Skeletal muscle satellite cell (primary cell): ENCODE results near the gene SLC17A5.
"Not testable (repeated sequence)": the region's sequence is repeated elsewhere in the genome, so short reads cannot be mapped to it uniquely, and the experiment has no call there.

Experiments
- H3K27me3 ChIP-seq: 2 replicates; pipeline ENCODE4 v1.7.0; 2013; ENCODE audit warnings: low read length; ENCODE audit not compliant: control insufficient read depth, insufficient read depth
- H3K36me3 ChIP-seq: 2 replicates; pipeline ENCODE4 v1.7.0; 2013; ENCODE audit warnings: mild to moderate bottlenecking, control low read depth, low read length; ENCODE audit not compliant: insufficient read depth
- H3K4me1 ChIP-seq: 2 replicates; pipeline ENCODE4 v1.7.0; 2013; ENCODE audit warnings: low read length; ENCODE audit not compliant: control insufficient read depth, insufficient read depth
- H3K4me2 ChIP-seq: 2 replicates; pipeline ENCODE4 v1.7.0; 2013; ENCODE audit warnings: mild to moderate bottlenecking, low read length
- H3K4me3 ChIP-seq: 2 replicates; pipeline ENCODE4 v1.7.0; 2013; ENCODE audit warnings: low read length
- H3K9ac ChIP-seq: 2 replicates; pipeline ENCODE4 v1.7.0; 2013; ENCODE audit warnings: mild to moderate bottlenecking, low read depth, low read length, moderate library complexity
- H3K9me3 ChIP-seq: replicated peaks from 2 replicates; pipeline ENCODE4 v1.7.0; 2013; ENCODE audit warnings: mild to moderate bottlenecking, control low read depth, low read length

Gene SLC17A5

DNA sequence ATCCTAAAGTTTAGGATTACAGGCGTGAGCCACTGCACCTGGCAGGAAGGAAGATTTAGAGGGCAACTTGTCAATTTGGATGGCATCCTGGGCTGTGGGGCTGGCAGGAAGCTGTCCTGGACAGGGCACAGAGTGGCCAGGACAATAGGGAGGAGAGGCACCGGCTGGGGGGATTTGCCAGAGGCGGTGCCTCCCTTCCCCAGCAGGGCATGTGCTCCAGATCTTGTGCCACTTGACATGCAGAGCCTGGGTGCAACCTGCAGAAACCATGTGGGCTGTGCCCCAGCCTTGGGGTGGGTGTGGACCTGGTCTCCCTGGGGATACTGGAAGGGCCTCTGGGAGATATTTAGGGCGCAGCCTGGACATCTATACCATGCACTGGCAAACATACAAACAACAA, 74.4 kb downstream of the SLC17A5 start:
- Histone ChIP-seq H3K9ac (peak overlapping the region; percentile 88), H3K4me2 (peak overlapping the region; percentile 74), H3K4me3 (peak overlapping the region; percentile 45), H3K36me3 (no peaks in the 10 kb centered on the region), H3K4me1 (peaks cover 26% of the 10 kb centered on the region), H3K9me3 (no peaks in the 10 kb centered on the region), H3K27me3 (no peaks in the 10 kb centered on the region)

DNA sequence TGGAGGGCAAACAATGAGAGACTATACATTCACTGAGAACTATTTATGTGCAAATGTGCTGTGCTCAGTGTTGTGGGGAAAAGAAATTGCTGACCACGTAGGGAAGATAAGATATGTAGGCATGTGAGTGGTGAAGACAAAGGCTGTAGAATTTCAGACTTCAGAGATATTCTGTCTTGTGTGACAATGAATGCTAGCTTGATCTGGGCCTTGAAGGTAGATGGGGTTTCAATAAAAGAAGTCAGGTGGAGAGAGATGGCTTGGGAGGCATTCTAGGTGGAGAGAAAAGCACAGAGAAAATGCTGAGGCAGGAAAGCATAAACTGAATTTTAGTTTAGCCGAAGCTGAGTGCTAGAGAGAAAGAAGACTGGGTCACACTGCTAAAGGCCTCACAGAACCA, 76.1 kb downstream of the SLC17A5 start:
- Histone ChIP-seq H3K9ac (no peak overlapping the region), H3K27me3 (no peaks in the 10 kb centered on the region), H3K4me1 (peaks cover 26% of the 10 kb centered on the region), H3K36me3 (no peaks in the 10 kb centered on the region), H3K4me2 (no peak overlapping the region), H3K4me3 (no peak overlapping the region), H3K9me3 (no peaks in the 10 kb centered on the region)

DNA sequence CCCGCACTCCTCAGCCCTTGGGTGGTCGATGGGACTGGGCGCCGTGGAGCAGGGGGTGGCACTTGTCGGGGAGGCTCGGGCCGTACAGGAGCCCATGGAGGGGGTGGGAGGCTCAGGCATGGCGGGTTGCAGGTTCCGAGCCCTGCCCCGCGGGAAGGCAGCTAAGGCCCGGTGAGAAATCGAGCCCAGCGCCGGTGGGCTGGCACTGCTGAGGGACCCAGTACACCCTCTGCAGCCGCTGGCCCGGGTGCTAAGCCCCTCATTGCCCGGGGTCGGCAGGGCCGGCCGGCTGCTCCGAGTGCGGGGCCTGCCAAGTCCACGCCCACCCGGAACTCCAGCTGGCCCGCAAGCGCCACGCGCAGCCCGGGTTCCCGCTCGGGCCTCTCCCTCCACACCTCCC, 81.3 kb downstream of the SLC17A5 start:
- not testable (repeated sequence) for H3K4me2 ChIP-seq, H3K9ac ChIP-seq, H3K36me3 ChIP-seq, H3K4me3 ChIP-seq, H3K9me3 ChIP-seq, H3K4me1 ChIP-seq, H3K27me3 ChIP-seq

DNA sequence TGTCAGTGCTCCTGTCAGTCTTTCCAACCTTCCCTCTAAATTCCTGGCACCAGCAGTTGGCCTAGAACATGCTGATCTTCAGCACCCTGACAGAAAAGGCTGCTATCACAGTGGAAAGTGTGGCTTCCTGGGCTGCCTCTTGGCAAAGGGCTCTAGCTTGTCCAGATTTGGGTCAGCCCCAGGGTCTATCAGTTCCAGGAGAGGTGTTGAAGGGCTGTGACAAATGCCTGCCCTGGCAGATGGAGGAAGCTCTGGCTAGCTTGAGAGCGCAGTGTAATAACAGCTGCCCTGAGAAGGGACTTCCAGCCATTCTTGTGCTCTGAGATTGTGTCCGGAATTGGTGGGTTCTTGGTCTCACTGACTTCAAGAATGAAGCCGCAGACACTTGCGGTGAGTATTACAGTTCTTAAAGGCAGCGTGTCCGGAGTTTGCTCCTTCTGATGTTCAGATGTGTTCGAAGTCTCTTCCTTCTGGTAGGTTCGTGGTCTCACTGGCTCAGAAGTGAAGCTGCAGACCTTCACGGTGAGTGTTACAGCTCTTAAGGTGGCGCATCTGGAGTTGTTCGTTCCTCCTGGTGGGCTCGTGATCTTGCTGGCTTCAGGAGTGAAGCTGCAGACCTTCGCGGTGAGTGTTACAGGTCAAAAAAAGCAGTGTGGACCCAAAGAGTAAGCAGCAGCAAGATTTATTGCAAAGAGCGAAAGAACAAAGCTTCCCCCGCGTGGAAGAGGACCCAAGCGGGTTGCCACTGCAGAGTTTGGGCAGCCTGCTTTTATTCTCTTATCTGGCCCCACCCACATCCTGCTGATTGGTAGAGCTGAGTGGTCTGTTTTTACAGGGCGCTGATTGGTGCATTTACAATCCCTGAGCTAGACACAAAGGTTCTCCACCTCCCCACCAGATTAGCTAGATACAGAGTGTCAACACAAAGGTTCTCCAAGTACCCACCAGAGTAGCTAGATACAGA, 82.3 kb downstream of the SLC17A5 start:
- not testable (repeated sequence) for H3K9ac ChIP-seq, H3K27me3 ChIP-seq, H3K9me3 ChIP-seq, H3K4me1 ChIP-seq, H3K4me3 ChIP-seq, H3K4me2 ChIP-seq, H3K36me3 ChIP-seq

DNA sequence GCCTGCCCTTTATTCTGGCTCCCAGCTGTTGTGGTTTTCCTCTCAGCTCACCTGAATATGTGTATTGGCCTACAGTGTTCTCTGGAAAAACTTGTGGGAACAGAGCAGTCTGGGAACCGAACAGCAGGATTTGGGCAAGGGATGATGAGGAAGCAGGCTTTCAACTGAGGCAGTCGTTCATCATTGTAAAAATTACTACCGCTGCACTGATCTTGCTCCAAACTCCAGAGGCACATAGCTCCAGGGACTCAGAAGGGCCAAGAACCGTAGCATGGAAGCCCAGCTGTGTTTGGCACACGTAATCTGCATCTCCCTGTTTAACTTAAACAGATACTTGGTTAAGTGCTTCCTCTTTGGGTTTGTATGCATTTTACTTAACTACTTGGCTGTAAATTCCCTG, 84.7 kb downstream of the SLC17A5 start:
- Histone ChIP-seq H3K9ac (no peak overlapping the region), H3K4me3 (no peak overlapping the region), H3K36me3 (no peaks in the 10 kb centered on the region), H3K4me1 (peaks cover 14% of the 10 kb centered on the region), H3K27me3 (no peaks in the 10 kb centered on the region), H3K4me2 (no peak overlapping the region), H3K9me3 (no peaks in the 10 kb centered on the region)

DNA sequence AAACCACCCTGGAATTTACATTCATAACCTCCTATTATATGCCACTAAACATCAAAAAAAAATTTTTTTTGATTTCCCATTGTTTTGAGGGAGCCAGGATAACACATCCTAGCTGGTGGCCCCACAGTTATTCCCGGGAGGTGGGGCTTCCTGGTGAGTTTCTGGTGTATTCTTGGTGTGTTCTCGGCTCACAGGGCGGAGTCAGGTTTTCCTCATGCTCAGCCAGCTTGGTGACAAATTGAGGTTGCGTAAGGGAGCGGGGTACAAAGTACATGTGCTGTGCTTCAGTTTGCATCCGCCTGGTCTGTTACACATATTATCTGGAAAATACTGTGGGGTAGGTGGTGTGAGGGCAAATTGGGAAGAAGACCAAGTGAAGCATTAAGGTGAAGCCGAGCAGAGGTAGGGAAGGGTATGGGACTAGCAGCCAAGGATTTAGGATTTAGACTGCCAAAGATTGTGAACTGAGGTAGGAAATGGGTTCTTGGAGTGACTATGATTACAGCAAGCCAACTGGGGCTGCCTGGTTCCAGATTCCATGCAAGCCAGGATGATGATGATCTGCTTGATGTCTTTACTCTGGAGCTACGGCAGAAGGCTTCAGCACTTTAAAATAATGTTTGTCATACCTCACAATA, 86.7 kb downstream of the SLC17A5 start:
- peaks cover 14% of the 10 kb centered on the region for H3K4me1 ChIP-seq
- peak overlapping the region; percentile 5 for H3K4me2 ChIP-seq
- H3K4me3 ChIP-seq: no peak overlapping the region
- H3K9ac ChIP-seq: no peak overlapping the region
- H3K36me3 ChIP-seq: no peaks in the 10 kb centered on the region
- no peaks in the 10 kb centered on the region for H3K27me3 ChIP-seq
- no peaks in the 10 kb centered on the region for H3K9me3 ChIP-seq

DNA sequence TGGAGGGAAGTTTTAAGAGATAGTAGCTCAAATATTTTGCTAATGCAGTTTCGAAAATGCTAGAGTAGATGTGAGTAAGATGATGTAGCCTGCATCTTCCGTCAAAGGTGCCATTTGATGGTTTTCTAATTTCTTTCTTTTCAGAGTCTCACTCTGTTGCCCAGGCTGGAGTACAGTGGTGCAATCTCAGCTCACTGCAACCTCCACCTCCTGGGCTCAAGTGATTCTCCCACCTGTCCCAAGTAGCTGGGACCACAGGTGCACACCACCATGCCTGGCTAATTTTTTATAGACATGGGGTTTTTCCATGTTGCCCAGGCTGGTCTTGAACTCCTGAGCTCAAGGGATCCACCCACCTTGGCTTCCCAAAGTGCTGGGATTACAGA, 87.3 kb downstream of the SLC17A5 start:
- H3K9me3 ChIP-seq: not testable (repeated sequence)
- peak overlapping the region; percentile 5 for H3K4me2 ChIP-seq

DNA sequence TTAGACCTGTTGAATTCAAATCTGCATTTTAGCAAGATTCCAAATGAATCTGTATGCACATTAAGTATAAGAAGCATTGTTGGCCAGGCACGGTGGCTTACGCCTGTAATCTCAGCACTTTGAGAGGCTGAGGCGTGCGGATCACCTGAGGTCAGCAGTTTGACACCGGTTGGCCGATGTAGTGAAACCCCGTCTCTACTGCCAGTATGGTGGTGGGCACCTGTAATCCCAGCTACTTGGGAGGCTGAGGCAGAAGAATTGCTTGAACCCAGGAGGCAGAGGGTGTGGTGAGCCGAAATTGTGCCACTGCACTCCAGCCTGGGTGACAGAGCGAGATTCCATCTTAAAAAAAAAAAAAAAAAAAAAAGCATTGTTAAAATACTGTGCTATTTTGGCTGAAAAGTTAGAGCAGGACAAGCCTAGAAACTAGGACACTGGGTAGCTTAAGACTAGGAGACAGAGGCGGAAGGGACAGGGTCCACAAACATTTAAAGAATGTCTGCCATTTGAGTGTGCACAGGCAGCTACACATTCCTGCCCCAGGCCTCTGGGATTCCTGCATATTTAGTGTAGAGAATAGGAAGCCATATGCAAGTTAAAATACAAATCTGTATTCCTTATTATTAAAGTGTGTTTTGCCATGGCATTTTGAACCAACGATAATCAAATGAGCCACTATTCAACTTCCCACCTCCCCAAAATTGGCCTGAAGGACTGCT, 87.9 kb downstream of the SLC17A5 start:
- Histone ChIP-seq H3K4me2 (no peak overlapping the region), H3K36me3 (no peaks in the 10 kb centered on the region), H3K9me3 (no peaks in the 10 kb centered on the region), H3K4me1 (peaks cover 14% of the 10 kb centered on the region), H3K4me3 (no peak overlapping the region), H3K27me3 (no peaks in the 10 kb centered on the region), H3K9ac (no peak overlapping the region)

More for the DNA sequence above, 87.3 kb downstream of the SLC17A5 start:
- not testable (repeated sequence) for H3K9ac ChIP-seq, H3K4me3 ChIP-seq, H3K27me3 ChIP-seq, H3K36me3 ChIP-seq
- peaks cover 14% of the 10 kb centered on the region for H3K4me1 ChIP-seq

DNA sequence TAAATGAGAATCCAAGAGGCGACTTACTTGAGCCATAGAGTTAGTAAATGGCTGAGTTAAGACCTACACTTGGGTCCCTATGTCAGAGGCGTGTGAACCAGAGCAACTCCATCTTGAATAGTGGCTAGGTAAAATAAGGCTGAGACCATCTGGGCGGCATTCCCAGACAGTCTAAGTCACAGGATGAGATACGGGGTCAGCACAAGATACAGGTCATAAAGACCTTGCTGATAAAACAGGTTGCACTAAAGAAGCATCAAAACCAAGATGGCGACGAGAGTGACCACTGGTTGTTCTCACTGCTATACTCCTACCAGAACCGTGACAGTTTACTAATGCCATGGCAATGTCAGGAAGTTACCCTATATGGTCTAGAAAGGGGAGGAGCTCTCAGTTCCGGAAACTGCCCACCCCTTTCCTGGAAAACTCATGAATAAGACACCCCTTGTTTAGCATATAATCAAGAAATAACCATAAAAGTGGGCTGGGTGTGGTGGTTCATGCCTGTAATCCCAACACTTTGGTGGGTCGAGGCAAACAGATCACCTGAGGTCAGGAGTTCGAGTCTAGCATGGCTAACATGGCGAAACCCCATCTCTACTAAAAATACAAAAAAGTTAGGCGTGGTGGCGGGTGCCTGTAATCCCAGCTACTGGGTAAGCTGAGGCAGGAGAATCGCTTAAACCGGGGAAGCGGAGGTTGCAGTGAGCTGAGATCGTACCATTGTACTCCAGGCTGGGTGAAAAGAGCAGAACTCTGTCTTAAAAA, 89.0 kb downstream of the SLC17A5 start:
- Histone ChIP-seq H3K4me1 (peaks cover 14% of the 10 kb centered on the region), H3K4me2 (no peak overlapping the region), H3K36me3 (no peaks in the 10 kb centered on the region), H3K9ac (no peak overlapping the region), H3K27me3 (no peaks in the 10 kb centered on the region), H3K4me3 (no peak overlapping the region), H3K9me3 (no peaks in the 10 kb centered on the region)

DNA sequence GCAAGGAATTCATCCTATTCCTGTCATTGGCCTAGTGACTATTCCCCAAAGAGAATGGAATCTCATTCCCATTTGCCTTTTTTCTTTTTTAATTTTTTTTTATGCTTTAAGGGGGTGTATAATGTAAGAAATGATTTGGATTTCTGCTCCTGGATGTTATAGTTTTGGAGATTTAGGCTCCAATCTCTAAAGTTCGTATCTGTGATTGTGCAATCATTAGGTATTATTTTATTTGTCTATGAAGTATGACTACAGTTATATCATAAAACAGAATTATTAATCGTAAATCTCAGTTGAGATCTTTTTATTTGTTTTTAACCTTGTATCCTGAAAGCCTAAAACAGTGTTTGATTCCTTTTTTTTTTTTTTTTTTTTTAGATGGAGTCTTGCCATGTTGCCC, 91.2 kb downstream of the SLC17A5 start:
- Histone ChIP-seq H3K4me2 (no peak overlapping the region), H3K9me3 (no peaks in the 10 kb centered on the region), H3K36me3 (no peaks in the 10 kb centered on the region), H3K4me1 (peaks cover 14% of the 10 kb centered on the region), H3K4me3 (no peak overlapping the region), H3K9ac (no peak overlapping the region), H3K27me3 (no peaks in the 10 kb centered on the region)

DNA sequence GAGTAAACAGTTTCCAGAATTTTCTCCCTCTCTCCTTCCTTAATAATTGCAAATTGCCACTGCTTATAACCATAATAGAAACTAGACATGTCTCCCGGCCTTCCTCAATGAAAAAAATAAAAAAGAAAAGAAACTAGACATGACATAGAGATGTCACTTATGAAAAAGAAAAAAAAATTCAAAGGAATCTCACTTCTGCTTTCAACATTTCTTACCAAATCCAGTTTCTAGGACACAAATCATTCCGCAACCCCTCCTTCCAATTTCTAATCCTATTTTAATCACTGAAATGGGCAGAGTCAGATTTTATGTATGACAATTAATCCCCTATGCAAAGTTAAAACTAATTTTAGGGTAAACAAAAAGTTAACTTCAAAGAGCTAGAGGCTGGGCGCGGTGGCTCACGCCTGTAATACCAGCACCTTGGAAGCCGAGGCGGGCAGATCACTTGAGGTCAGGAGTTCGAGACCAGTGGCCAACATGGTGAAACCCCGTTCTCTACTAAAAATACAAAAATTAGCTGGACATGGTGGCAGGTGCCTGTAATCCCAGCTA, 92.9 kb downstream of the SLC17A5 start:
- no peaks in the 10 kb centered on the region for H3K36me3 ChIP-seq
- no peak overlapping the region for H3K4me3 ChIP-seq
- H3K4me2 ChIP-seq: no peak overlapping the region
- H3K9ac ChIP-seq: no peak overlapping the region
- H3K27me3 ChIP-seq: no peaks in the 10 kb centered on the region
- H3K4me1 ChIP-seq: no peaks in the 10 kb centered on the region
- H3K9me3 ChIP-seq: no peaks in the 10 kb centered on the region
